Peyer's patch (tissue), 4 donors: ENCODE measurements around the gene ADAMTSL2.

Experiments
- POLR2A ChIP-seq, 2 donors: fragments of 450-650 bp; IDR thresholded peaks; one replicate each; pipeline ENCODE4 v1.5.1; 2017; ENCODE audit warnings: antibody characterized with exemption in 2 of 2, mild to moderate bottlenecking in 2 of 2, moderate library complexity in 2 of 2
- TF ChIP-seq, protein P1 (sequence below), 6 experiments: fragments of 450-650 bp in 4 of 6; fragments of 200-600 bp in 2 of 6; sonication (generic) in 1 of 6; IDR thresholded peaks; one replicate each; pipeline ENCODE4 v1.5.1; 2017 to 2019; ENCODE audit warnings: antibody characterized with exemption in 6 of 6, mild to moderate bottlenecking in 3 of 6, moderate library complexity in 1 of 6

DNA sequence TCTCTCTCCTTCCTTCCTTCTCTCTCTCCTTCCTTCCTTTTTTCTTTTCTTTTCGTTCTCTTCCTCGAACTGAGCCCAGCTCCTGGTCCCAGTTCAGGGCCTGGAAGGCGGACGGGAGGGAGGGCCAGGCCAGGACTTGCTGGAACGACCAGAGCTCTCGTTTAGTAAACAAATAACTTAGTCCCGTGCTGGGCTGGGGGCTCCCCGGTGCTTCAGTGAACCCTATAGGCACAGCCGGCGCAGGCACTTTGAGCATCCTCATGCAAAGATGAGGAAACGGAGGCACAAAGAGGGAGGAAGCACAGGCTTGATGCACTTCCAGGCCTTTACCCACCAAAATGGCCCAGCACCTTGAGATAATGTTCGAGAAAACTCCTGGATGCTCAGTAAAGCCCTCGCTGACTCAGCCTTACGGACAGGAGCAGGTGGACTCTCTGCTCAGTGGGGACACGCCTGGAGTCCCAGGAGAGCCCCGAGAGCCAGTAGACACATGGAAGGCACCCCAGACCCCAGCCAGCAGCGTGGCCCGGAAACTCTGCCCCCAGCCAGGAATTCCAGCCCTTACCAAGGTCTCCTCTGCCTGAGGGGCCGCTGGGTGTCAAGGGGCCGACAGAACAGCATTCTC, 55.8 kb downstream of the ADAMTSL2 start:
- TF ChIP-seq, protein P1, sequence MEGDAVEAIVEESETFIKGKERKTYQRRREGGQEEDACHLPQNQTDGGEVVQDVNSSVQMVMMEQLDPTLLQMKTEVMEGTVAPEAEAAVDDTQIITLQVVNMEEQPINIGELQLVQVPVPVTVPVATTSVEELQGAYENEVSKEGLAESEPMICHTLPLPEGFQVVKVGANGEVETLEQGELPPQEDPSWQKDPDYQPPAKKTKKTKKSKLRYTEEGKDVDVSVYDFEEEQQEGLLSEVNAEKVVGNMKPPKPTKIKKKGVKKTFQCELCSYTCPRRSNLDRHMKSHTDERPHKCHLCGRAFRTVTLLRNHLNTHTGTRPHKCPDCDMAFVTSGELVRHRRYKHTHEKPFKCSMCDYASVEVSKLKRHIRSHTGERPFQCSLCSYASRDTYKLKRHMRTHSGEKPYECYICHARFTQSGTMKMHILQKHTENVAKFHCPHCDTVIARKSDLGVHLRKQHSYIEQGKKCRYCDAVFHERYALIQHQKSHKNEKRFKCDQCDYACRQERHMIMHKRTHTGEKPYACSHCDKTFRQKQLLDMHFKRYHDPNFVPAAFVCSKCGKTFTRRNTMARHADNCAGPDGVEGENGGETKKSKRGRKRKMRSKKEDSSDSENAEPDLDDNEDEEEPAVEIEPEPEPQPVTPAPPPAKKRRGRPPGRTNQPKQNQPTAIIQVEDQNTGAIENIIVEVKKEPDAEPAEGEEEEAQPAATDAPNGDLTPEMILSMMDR (IDR thresholded peaks at IDR 0.05) = no peak
- TF ChIP-seq POLR2A (IDR thresholded peaks at IDR 0.05) = no peak
